ENCODE measurements around the gene HOXB3.

The HOXB3 gene

DNA sequence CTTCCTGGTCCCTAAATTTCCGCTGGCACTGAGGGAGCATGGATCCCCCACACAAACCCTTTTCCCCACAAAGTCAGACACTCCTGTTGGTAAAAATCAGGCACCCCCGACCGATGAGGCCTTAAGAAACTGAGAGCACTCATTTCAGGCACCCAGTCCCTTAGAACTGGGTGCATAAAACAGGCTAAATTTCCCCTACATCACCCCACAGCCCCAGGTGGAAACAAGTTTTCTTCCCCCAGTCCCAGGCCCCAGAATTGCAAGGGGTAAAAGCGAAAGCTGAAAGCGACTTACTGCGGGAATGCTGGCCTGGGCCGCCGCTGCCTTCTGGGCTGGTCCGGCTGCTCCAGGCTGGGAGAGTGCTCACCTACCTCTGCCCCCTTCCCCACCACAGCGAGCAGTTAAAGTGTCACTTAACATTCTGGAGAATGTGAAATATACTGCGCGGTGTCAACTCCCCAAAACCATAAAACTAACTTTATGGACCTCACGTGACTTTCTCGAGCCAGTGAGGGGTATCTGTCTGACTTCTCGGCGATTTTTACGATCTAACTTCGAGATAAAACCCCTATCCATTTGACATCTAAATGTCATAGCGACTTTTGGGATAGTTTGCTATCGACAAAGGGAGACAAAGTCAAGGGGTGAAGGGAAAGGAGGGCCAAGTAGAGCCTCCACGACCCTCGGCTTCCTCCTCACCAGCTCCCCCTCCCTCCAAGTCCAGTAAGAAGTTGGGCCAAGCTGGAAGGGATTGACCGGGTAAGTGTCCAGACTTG, at the start of gene HOXB3:
HOXB3 (minus strand) TSS at position 411 of the 776 bp plus-strand sequence. CDS start 37,767 bp downstream, outside the sequence.
- DNase-seq (ENCODE audit: low read depth): no peak

DNA sequence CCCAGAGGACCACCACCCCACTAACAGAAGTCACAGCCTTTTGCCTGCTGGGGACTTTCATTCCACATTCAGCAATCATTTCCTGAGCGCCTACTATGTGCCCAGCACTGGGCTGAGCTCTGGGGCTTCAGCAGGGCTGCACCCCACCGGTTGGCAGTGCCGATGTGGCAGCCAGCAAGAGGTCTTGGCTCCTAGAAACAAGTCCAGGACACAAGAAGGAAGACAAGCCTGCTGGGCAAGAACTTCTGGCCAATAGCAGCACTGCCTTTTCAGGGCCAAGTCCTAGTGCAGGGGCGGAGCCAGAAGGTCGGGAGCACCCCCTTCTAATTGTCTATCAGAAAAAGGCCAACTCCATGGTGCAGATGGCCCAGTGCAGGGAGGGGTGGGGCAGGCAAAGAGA, 49.1 kb upstream of the HOXB3 start:
- DNase-seq (ENCODE audit: low read depth): no peak

DNA sequence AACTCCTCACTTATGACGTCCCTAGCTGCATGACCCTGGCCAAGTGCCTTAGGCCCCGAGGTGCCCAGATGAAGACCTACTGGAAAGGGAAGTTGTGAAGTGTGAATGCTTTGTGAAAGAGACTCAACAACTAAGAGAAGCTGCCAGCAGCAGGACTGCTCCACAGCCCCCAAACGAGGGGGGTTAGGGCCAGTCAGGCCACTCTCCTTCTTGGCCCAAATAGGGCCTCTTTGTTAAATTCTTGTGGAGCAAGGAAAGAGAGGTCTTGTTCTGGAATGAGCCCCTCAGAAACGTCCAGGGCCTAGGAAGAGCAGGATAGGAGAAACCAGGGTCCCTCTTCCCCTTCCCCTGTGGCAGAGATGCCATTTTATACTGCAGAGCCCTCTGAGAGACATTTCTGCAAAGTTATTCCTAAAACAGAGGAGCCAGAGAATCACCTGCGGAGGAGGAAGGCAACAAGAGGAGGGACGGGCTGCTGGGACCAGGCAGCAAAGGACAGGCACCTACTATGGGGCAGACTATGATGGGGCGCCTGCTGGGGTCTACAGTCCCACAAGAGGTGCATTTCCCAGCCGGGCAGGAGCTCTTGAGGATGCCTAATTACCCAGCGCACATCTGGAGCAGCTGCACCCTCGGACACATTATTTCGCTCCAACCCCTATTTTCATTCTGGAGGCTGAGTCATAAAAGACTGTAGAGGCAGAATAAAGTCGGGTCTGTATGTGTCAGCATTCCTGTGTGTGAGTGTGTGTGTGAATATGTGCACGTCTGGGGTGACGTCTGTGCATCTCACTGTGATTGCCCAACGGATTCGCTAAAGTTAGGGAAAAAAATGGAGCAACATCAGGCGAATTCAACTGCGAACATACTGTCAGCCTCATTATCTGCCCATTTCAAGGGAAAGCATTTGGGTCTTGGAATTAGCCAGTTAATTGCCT, 47.6 kb upstream of the HOXB3 start:
- DNase-seq (ENCODE audit: low read depth): peak; percentile 74

DNA sequence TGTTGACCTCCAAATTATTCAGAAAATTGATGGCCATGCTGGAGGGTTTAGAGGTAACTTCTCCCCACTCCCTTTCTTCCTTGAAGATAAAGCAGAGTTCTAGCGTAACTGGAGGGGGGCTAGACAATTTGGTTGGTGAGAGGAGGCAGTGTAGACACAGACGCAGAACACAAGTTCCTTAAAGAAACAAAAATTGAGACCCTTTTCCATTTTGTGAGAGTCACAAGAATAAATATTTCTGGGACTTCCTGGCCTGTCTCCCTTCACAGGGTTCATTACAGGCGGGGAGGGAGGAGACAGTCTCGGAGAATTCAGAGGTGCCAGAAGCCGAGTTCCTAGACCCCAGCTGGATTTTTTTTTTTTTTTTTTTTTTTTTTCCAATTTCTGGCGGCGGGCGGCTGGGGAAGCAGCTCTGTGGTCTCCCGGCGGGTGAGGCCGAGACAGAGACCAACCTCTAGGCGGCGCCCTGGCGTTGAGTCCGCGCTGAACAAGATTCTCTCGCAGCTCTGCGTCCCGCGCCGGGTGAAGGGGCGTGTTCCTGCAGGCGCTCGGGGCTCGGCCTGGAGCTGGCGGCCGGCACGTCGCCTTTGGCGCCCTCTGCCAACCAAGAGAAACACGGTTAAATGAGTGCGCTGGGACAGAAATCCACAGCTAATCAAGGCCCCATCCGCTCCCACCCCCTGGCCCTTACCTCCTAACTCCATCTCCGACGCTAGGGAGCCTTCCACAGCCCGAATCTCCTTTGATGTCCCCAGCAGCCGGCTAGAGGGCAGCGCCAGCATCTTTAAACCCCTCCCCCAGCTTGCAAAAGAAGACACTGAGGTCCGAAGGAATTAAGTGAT, 46.4 kb upstream of the HOXB3 start:
- DNase-seq (ENCODE audit: low read depth): peak; percentile 48

DNA sequence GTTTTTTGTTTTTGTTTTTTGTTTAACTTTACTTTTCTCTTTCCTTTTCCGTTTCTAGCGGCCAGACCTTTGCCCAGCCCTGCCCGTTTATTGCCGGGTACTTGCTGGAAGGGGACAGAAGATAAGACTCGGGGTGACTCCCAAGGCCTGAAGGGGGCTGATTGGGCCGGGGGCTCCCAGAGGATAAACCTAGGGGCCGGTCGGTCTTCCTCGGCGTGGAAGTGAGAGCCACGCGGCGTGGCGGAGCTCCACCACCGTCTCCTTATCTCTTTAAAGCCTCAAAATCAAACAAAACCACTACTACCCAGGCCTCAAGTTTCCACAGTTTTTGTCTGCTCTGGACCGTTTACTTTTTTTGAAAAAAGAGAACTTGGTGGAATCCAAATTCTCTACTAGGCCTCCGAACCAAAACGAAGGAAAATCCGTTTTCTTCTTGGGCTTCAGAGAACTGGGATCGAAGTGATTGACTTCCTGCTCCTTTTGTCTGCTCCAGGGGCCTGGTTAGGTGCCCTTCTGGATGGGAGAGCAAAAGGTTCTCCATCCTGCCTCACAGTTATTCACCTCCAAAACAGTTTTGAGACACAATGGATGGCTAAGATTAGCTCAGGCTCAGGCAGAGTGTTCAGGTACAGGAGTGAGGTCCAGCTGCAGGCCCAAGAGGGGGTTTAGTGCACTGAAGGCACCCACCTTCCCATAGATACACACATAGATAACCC, 44.6 kb upstream of the HOXB3 start:
- DNase-seq (ENCODE audit: low read depth): no peak

DNA sequence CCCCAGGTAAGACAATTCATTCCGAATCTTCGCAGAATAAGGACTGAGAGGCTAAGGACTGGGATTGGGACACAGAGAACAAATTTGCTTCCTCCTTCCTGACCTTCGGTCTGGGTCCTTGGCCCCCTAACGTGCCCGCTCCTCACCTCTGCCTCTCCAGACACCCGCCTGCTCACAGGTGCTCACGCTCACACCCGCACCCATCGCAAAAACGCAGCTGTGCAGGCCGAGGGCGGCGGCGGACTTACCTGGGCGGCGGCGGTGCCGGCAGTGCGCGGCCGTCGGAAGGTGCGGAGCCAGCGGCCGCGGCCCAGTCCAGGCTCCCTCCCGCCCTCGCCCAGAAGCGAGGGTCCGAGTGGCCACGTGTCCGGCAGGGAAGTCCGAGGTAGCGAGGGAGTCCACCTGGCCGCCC, 43.2 kb upstream of the HOXB3 start:
- no peak for DNase-seq (ENCODE audit: low read depth)

DNA sequence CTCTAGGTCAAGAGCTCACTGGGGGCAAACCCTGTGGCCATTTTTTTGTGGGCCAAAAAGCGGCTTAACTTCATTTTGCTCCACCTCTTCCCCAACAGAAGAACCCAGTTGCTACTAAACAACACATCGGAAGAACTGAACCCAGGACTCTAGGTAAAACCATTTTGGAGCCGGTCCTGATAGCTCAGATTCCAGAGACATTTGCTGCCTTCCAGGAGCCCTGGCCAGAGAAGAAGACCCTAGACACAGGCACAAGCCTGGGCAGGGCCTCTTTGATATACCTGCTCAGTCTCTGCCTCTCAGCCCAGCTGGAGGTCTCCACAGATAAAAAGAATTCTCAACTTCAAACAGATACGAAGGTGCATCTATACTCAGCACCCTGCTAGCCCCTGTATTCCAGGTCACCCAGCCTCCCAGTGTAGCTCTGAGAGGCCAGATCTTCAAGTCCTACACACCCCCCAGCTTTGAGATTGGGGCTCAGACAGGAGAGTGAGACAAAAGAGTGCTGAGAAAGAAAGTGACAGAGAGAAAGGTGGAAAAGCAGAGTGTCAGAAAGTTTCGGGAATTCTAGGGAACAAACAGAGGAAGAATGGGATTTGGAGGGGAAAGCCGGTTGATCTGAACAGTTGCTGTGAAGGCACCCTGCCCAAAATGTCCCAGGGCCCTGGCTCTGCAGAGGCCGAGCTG, 42.7 kb upstream of the HOXB3 start:
- no peak for DNase-seq (ENCODE audit: low read depth)

DNA sequence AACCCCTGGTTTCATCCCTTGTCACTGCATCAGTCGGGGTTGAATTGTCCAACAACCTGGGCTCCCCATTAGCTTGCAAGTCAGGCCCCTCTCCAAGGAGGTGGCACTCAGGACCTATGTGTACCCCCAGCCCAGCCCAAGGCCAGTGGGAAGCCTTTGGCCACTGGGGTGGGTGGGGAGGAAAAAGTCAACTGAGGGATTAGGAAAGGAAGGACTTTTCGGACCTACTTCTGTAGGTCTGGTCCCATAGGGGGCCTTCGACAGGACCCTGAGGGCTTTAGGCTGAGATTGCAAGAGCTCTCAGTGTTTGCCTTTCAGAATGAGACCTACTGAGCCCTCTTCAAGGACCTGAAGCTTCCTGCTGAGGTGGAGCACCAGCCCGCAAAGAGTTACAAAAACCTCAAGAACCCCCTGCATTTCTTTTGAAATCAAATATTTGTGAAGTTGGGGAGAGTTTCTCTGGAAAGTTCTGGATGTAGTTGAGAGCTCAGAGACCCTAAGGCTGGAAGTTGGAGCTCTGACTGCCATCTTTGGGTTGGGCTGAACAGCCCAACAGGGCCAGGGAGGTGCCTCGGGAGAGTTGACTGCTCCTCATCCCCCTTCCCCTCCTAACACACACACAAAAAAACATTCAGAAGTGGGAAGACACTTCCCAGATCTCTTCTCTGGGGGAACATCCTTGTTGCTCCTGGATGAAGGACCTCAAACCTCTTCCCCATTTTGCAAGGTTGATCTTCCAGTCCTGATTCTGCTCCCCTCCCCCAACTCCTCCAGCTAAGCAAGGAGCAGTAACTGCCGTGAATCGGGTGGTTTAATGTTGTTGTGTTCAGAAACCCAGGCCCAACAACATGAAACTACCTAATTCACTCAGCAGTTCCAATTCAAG, 41.9 kb upstream of the HOXB3 start:
- DNase-seq (ENCODE audit: low read depth): no peak

DNA sequence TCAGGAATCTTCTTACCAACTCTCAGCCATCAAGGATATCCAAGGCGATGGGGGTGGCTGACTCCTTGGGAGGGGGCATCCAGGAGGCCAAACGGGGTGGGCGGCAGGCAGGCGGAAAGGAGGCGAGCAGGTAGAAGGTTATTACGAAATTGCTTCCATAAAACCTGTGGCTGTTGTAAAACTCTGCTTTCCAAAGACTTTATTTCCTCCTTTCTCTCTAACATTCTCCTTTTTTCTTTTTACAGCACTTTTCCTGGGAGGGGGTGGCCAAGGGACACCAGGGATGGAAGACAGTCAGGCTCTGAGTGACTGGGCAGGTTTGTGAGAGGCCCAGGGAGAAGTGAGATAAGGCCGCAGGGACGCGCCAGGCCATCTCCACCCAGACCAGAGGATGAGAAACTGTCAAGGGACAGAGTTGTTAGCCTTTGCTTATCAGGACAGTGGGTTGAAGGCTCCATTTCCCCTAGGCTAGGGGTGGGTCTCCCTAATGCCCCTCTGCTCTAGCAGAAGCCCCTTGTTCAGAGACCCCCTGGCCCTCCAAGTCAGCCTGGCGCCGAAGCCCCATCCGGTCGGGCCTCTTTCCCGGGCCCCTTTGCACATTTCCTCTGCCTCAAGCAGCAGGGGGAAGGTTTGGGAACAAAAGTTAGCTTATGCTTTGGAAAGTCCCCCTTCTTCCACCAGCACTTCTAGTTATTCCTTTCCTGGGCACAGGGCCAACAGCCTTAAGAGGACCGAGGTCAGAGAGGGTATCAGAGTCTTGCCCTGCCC, 41.1 kb upstream of the HOXB3 start:
- no peak for DNase-seq (ENCODE audit: low read depth)

DNA sequence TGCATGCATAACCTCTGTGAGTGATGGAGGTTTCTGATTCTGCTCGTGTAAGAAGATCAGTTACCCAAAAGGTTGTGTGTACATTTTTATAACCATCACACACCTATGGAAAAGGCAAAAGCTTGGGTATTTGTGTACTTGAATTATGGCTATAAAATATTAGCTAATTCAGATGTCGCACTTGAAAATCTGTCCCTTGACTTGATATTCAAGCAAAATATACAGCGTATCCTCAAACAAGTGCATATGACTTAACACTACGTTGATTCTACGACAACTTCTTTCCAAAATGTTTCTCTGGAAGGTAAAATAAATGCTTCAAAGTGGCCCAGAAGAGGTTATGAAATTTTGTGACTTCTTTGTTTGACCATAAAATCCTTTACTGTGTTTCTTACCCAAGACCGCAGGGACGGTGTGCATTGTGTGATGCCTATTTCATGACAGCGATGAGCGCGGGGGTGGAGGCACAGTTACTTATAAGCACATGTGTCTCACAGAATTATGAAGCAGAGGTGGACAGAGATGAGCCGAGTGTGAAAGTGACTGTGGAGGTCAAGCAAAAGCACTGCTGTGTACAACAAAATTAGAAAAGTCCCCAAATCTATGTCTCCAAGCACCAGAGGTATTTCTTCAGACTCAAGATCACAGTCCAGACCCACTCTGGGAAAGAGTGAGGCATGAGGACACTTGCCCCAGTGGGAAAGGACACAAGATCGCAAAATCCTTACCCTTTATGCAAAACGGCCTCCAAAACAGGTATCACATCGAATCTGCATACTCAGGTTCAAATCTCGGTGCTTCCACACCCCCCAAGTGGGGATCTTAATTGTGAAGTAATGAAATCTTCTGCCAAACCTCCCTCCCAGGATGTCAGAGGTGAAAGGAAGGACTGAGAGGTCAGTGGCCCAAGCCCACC, 40.2 kb upstream of the HOXB3 start:
- DNase-seq (ENCODE audit: low read depth): no peak

DNA sequence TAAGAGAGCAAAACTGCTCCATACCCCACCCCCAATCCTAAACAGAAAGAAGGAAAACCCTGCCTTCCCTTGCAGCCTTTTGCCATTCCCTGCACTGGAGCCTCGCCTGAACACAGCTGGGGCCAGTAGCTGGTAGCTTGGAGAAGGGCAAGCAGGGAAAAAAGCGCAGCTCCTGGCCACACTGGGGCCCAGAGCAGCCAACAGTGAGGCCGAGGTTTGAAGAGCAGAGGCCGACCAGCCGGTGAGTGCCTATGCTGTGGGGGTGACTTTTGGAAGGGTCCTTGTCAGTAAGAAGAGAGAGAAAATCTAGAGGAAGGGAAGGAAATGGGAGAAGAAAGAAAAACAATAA, 39.3 kb upstream of the HOXB3 start:
- no peak for DNase-seq (ENCODE audit: low read depth)

DNA sequence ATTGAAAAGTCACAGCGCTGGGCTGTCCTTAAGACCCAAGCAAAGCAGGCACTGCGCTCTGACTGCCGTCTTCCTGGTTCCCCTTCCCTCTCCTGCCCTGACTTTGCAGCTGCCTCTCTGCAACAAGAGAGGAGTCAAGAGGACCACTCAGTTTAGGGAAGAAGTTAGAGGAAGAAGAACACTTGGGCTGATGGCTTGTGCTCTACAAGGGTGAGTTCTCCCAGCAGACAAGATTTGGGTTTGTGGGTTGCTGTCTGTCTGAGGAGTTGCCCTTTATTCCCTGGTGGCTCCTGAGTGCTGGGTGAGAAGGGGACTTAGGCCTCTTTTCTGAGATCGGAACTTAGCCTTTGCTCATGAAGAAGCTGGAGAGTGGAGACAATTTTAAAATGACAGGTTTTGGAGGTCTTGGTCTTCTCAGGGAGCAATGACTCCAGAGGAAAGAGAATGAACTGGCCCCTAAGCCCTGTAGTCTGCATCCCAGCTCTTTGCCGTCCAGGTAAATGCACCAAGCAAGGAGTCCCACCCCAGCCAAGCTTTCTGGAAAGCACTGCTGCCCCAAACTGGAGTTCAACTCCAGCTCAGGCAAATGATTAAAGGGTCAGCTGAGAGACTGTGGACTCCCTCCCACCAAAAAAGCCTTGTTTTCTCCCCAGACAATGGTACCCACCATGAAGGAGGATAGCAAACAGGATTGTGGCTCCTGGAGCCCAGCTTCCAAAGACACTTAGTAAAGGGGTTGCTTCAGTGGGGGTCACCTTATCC, 38.8 kb upstream of the HOXB3 start:
- DNase-seq (ENCODE audit: low read depth): no peak

DNA sequence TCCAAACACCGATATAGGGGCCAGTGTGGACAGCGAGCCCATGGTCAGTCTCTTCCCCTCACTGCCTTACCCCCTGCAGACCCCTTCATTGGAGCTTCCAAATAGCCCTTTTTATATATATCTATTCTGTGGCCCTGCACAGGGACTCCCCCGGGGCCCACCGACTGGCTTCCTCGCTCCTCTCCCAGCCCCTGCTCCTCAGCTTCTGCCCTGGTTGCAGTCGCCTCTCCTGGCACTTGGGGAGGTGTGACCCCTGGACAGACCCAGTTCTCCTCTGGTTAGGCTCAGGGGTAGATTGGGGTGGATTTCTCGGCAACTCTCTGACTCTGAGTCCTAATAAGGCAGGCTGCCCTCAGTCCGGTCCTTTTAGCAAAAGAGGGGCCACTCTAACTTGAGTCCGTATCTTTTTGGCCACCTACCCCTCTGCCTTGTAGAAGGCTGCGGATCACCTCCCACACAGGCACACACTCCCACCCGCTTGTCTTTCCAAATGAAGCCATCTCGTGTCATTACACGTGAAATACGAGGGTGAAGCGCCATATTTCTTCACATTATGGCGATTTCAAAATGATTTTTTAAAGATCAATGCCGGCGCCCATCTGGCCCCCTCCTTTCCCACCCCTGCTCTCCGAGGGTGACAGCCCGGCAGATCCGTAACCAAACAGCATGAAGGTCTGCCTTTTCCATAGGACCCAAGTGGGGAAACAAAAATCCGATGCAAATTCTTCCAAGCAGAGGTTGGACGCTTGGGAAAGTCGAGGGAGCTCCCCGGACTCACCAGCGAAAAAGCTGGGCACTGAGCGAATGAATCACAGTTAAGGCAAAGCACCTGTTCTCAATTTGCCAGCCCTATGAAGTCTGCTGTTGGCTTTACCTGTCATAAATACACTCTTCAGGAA, 37.8 kb upstream of the HOXB3 start:
- DNase-seq (ENCODE audit: low read depth): no peak

DNA sequence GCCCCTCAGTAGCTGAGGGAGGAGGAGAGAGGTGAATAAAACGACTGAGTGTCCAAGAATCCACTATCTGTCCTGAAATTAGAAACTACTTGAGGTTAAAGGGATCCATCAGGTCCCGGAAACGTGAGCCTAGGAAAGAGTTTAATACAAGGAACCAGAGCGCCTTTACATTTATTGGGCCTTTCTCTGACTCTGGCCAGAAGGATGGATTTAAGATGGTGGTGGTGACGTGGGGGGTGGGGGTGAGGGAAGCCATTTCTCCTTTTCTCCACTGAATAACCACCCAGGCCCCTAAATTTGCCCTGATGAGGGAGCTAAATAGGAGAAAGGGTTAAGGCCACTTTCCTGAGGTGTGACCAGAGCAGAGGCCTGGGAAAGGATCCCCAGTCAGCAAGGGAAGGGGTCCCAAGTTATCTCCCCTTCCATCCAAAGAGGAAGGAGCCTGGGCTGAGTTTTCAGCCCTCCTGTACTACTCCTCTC, 37.1 kb upstream of the HOXB3 start:
- DNase-seq (ENCODE audit: low read depth): no peak

DNA sequence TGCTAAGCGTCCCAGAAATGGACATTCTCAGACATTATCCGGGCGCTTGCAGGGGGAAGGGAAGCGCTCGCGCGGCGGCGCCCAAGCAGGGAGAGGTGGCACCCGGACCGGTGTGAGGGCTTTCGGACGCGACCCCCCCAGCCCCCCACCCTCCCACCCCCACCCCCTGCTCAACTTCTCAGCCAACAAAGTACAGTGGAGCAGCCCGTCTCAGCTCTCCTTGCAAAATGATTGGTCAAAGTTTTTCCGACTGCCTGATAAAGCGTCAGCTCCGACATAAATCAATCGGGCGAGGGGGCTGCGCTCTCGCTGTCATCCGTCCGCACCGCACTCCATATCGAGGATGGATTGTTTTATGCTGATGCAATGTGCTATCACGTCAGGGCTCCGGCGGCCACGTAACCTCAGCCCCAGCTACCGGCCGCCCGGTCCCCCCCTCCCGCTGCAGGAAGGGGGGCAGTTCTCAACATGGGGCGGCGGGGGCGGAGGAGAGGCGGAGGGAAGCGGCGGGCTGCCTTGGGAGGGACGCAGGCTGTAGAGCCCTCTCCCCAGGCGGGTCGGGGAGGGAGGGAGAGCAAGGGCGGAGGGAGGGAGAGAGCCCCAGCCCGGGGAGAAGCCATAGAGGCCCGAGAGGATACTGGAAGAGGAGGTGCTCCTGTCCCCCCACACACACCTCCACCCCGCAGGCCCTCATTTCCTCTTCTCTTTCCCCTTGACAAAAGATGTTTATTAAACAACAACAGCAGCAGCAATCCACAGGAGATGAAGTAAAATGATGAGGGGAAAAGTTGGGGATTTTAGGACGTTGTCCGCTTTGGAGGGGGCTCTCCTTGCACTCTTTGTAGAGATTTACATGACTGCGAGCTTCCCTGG, 36.4 kb upstream of the HOXB3 start, which contains the start of gene HOXB9:
HOXB9 (minus strand) TSS at position 114 of the 873 bp plus-strand sequence; CDS start at position 25, 89 bp downstream.
- no peak for DNase-seq (ENCODE audit: low read depth)

Data from EH (cell line).